GM19438 (cell line): Measurements from ENCODE around the gene ZNF692.
A peak's percentile ranks its signal among the peaks of the same experiment; 100 is the strongest.
"Not testable (repeated sequence)": the region's sequence is repeated elsewhere in the genome, so short reads cannot be mapped to it uniquely, and the experiment has no call there.

Source experiments
- ATAC-seq: cut with Tn5 transposase; IDR thresholded peaks from one replicate; pipeline ENCODE4 v1.9.1; 2021; ENCODE audit warnings: low read depth; ENCODE audit not compliant: unreplicated experiment

Gene ZNF692

DNA sequence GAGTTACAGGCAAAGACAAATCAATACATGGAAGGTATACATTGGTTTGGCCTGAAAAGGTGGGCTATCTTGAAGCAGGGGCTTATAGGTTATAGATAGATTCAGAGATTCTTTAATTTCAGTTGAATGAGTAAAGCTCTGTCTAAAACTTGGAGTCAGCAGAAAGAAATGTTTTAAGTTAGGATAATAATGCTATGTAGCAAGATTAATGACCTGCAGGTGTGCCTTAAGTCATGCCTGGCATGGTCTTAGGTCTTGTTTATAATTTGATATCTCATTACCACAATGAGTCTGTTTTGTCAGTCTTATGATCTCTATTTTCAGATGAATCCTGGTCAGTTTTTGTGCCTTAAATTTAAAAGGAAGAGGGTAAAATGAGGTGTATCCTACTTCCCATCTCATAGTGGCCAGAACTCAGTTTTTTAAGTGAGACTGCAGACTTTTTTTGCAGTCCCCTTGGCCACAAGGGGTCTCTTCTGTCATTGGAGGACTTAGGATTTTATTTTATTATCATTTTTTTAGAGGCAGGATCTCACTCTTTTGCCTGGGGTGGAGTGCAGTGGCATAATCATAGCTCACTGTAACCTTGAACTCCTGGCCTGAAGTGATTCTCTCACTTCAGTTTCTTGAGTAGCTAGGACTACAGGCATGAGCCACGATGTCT, 25.9 kb upstream of the ZNF692 start:
- no peak for ATAC-seq

DNA sequence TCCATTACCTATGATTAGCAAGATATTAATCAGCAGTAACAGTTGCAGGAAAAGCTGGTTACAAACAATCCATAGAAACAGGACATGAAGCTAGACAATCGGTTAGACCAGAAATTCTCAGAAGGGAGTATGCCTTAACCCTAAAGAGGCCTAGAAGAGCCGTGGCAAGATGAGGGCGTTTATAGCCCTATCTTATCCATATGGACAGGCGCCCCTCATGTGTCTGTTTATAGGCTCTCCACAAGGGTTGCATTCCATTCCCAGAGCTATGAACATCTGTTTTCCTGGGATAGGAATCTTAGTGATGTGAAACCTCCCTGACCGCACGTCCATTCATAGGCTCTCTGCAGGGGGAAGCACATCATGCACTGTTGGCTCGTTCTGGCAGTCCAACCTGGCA, 23.5 kb upstream of the ZNF692 start:
- ATAC-seq, result not testable (repeated sequence)

DNA sequence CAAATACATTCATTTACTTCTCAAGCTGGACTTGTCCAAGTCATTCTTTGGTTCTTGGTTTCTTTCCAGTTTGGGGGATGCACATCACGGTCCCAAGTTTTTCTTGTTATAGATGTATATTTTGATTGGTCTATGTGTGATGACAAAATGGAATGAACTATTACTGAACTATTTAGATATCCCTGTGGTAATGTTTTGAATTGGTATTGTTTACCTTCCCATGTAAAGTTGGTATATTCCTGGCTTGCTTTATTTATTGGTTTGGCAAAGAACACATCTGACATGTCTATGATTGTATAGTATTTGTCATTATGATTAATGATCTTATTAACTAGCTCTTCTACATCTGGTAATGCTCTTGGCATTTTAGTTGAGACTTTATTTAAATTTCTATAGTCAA, 22.4 kb upstream of the ZNF692 start:
- ATAC-seq, result no peak

DNA sequence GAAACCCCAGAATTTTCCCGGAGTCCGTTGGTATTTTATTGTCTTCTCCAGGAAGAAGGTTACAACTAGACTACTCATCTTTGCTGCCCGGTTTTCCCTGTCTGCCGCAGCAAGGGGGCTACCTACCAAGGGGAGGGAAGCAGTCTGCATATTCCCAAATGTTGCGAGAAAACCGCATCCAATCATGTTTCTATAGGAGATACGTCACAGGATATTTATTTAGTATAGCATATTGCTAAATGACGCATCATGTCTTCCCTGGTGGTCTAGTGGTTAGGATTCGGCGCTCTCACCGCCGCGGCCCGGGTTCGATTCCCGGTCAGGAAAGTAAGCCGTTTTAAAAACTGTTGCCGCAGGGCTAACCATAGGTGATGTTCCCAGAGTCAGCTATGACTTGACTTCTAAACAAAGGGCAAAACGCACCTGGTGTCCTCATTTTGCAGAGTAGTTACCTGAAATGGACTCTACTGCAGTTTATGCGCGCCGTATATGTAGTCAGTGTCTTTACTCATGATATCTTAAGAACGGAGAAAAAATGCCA, 15.2 kb upstream of the ZNF692 start:
- peak; percentile 62 for ATAC-seq

DNA sequence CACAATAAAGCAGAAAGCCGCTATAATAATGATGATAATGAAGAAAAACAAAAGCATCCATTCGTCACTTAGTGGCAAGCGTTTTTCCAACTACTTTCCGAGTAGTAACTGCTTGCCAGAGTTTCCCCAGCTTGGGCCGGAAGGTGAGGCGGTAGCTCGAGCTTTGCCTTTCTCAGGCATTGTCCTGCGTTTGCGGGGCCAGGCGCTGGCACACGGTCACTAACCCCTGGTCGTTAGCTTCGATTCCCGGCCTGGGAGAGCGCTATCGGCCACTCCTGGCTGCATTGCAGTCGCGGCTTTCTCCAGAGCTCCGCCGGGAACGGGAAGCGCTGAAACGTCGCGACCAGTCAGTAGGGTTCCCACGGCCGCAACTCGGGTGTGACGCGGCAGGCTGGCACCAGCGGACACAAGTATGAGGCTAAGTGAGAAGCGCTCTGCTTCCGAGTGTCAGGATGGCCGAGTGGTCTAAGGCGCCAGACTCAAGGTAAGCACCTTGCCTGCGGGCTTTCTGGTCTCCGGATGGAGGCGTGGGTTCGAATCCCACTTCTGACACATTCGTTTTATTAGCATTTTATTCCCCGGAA, 14.6 kb upstream of the ZNF692 start:
- peak; percentile 85 for ATAC-seq

DNA sequence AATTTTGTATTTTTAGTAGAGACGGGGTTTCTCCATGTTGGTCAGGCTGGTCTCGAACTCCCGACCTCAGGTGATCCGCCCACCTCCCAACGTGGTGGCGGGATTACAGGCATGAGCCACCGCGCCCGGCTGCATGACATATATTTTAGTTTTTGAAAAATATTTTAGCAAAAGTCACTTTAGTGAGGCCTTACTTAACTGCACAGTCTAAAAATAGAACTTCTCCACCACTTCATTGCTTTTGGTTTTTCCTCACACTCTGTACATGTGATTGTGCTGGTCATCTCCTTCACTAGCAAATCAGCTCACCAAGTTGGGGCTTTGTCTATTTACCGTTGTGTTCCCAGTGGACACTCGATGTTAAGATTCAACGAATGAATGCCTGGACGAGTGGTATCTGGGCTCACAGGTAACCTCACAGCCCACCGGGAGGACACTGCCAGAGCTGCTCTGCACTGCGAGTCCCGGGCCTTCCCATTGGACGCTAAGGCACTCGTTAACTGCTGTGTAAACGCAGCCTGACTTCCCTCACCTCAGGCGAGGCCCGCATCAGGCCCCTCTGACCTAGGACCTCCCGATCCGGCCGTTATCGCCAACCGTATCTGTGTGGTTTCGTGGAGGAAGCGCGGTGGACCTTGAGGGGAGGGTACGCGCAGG, 14.0 kb upstream of the ZNF692 start:
- peak; percentile 49 for ATAC-seq

DNA sequence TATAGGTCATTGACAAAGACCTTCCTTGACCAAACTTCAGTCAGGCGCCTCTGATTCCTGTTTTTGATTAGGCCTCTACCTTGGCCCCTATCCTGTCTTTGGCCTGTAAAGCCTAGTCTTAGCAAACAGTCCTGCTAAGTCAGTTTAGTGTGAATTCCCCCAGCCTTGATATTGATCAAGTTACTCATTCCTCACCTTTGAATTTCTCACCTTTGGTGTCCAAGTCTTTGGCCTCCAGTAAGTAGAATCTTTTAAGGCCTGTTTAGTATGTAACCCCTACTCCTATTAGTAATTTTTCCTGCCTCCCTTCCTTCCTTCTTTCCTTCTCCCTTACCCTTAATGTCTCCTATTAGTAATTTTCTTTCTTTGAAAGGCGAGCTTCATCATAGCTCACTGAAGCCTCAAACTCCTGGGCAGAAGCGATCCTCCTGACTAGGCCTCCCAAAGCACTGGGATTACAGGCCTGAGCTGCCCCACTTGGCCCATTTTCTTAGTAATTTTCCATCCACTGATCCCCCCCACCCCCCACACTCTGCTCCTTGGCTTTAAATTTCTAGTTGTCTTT, 13.0 kb upstream of the ZNF692 start:
- ATAC-seq, result no peak

DNA sequence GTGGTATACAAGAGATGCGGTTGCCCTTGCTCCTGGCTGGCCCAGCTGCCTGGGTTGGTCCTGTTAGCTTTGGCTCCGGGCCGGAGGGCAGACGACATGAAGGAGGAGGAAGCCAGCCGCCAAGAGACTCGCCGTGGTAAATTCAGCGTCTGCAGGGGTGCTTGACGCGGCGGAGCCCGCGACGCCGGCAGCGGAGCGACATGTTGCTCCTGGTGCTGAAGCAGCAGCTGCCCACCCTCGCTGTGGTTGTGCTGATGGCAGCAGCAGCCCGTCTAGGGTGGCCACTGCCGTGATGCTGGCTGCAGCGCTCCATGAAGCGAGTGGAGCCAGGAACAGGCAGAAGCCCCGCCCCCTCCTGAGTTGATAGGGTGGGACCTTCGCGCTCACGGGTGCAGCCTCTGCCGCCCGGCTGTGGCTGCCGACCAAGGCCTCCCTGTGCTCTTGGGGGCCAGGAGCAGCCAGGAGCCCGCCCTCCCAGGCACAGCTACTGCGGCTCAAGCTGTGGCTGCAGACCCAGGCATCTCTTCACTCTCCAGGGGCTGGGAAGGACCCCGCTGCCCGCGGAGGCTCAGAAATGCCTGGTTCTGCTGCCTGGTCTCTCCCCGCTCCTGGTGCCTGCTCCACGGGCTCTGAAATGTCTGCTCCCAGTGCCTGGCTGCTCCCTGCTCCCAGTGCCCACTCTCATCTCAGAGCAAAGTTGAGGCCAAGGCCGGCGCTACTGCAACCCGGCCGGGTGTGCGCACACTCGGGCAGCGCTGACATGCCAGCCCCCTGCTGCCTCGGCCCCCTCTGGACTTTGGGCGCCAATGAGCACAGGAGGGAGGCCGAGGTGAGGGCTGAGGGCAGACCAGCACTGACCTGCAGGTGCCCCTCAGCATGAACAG, 4.4 kb upstream of the ZNF692 start:
- peak; percentile 71 for ATAC-seq

DNA sequence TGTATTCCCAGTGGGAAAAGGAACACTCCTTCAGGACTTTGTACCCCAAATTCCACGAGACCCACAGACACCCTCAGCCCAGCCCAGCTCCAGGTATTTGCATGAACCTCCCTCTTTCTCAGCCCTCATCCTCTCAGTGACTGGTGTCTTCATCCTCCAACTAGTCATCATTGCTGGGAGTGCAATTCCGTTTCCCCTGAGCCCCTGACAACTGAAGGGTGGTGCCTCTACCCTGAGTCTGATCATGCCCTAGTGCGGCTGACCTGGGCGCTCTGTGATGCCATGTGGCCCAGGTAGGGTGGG, 3.8 kb upstream of the ZNF692 start:
- peak; percentile 10 for ATAC-seq

DNA sequence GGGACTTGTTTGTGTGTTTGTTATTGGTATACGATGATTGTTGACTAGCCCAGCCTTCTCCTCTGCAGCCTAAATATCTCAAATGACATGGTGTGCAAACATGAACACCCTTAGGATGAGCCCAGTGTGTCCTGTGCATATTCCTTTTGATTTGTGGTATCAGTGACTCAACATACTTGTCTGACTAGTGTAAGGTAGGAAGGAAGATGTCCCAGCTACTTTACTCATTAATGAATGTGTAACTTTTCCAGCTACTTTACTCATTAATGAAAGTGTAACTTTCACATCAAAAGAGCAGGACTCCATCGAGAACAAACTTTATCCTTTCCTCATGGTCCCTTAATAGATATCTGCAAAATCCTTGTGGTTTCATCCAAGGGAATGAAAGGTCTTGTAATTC, 2.7 kb upstream of the ZNF692 start:
- ATAC-seq, result no peak

DNA sequence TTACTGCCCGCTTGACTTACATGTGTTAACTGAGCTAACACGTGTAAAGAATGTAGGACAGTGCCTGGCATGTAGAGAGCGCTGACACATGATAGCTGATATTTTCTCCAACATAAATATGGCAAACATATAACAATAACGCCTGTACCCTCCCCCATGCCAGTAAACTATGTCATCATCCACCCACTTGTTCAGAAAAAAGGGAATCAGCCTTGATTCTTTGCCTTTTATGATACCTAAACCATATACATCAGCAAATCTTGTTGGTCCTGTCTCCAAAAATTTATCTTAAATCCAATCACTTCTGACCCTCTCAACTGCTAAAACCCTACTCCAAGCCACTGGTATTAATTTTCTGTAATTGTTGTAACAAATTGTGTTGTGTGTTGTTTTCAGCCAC, 1.1 kb upstream of the ZNF692 start:
- no peak for ATAC-seq

DNA sequence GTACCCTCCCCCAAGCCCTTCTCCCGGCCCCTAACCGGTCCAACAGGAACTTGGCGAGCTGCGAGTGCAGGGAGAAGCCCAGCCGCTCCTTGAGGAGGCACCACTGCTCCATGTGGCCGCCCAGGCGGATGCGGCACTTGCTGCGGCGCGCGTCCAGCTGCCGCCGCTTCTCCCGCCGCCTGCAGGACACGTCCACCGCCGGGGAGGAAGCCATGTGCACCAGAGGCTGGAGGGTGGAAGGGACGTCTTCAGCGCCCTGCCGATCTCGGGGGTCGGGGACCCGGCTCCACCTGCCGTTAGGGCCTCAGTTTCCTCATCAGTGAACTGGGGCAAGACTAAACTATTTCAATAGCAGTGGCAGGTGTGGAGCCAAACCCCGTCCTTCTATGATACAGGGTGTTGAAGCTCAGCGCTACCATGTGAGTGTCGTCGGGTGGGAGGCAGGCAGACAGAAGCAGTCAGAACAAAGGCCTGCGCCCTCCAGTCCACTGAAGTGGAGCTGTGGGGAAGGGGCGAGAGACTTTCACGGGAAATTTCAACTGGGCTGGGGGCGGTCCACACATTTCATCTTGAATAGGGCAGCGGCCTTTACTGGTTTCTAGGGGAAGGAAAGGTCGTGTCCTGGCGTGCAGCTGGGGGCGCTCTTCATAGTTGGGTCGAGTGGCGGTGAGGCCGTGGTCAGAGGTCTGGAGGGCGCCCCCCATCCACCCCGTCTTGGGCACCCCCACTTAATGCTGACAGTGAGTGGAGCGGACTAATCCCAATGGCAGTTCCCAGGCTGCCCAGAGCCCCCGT, 592 bp downstream of the ZNF692 start:
- peak; percentile 38 for ATAC-seq

DNA sequence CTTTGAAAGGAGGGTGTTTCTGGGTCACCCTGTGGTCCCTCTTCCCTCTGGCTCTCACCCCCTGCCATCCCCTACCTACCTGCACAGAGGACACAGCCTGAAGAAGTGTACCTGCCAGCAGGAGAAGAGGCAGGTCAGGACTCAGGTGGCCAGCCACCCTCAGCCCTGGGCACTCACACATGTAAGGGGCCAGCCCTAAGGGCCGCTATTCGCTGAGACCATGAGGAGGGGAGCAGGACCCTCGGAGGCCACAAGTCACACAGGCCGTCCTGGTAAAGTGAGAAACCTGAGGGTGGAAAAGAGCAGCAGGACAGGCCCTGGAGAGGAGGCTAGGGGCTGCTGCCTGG, 1.2 kb downstream of the ZNF692 start:
- ATAC-seq, result no peak

DNA sequence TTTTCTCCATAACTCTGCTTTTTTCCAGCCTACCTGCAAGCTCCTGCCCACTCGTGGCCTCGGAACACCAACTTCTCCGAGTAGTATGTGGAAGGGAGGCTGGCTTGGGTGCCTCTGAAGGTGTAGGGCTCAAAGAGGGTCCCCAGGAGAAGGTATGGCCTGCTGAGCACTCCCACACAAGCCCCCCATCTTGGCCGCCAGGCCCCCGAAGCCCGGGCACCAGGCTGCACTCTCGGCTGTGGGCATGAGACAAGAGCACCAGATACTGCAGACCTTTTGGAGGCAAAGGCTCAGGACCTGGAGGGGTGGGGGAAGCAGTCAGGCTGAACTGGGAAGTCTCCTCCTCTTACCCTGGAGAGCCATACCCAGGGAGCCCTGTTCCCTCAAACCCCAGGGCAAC, 1.7 kb downstream of the ZNF692 start:
- no peak for ATAC-seq

DNA sequence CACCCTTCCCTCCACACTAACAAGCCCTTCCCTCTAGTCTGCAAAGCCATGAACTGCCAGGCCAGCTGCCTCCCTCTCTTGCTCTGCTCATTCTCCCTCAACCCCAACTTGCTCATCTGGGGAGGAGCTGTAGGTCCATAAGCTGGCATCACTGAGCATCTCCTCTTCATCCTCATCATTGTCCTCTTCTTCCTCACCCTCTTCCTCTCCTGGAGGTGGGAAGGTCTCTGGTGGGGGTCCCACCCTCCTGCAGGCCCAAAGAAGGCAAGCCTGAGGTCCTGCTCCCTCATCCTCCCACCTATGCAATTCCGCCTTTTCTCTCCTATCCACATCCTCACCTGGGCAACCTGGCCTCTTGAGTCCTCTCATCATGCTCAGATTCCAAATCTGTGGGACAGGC, 2.7 kb downstream of the ZNF692 start:
- ATAC-seq, result no peak

DNA sequence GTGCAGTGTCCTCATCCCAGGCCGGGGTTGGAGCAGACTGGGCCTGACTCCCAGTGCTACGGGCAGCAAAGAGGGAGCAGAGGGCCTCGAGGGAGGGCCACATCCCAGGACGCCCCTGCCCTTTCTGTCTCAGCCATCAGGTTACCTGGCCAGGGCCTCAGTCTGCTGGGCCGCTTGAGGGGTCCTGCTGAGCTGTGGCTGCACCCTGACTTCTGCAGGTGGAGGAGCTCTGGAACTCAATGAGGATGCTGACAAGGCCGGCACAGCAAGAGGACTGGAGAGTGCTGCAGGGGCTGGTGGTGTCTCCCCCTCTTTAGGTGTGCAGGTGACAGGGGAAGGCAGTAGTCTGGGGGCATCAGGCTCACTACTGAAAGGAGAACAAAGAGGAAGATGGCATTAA, 3.3 kb downstream of the ZNF692 start:
- ATAC-seq, result no peak

DNA sequence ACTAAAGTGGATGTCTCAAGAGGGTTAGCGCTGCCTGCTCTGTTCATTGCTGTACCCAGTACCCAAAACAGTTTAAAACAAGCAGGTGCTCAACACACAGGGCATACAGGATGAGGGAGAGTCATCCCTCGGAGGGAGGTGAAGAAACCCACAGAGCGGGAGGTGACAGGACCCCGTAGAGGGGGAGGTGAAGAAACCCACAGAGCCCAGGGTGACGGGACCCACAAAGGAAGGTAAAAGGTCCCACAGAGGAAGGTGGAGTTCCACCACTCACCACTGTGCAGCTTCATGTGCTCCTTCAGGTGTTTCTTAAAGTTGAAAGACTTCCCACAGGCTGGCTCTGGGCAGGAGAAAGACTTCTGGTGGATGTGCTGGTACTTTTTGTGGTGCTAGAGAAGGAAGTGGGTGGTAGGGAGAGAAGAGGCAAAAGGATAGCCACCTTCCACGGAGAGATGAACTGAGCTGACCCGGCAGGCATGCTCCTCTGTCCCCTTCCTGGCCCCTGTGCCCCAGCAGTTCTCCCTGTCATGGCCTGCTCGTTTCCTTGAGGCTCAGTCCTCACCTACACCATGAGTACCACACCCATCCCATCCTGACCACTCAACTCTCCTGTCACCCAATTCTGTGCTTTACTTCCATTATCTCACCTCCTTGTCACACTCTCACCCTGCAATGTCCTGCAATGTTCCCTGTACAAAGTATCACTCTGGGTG, 5.1 kb downstream of the ZNF692 start:
- ATAC-seq, result no peak

DNA sequence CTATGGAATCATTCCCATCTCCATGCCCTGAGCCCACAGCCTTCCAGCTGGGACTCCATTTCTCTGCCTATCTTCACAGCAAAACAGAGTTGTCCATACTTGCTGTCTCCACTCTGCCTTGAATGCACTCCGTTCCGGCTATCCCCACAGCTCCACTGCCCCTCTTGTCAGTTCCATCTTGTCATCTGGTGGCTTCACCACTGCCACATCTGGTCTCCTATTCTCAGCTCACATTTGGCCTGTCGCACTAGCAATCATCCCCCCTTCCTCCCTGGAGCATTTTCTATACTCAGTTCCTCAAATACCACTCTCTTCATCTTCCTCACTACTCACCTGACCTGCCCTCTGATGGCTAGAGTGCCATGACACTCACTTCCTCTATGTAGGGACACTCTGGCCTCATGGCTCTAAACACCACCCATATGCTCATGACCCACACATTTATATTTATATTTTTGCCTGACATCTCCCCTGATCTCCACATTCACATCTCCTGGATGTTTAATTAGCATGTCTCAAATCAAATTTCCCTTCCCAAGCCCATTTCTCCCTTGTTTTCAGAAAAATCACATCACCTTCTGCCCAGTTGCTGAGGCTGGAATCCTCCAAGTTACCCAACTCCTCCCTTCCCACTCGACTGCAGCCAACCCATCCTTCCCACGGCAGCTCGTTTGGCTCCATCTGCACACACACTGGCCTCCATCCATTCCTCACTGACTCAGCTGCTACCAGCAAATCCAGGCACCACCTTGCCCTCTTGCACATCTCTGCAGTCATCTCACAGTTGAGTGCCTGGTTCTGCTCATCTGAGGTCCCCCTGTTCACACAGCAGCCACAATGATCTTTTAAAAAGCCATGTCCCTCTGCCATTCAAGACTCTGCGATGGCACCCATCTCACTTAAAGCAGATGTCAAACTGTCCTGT, 6.1 kb downstream of the ZNF692 start:
- ATAC-seq, result no peak
